PC-9 (cell line): Measurements from ENCODE around the gene DNAAF5. TPM values are rescaled to one million over a fixed set of nuclear protein-coding genes. Genes with fewer than 3 reads are reported as not detected.

Experiments used
- BruUV-seq: library from RNA; stranded (reverse); fragments of 400-500 nt; replicated peaks from 2 replicates; lab custom pipeline; 2021; lab: Mats Ljungman, UMichigan
- CTCF ChIA-PET: fragments of 300-600 bp; sonication (Branson Sonifier 250); formaldehyde crosslinking; loops from one replicate; lab custom pipeline; 2022; ENCODE audit warnings: antibody characterized with exemption; lab: Charles Lee
- POLR2A ChIA-PET: fragments of 300-600 bp; sonication (Branson Sonifier 250); formaldehyde crosslinking; loops from one replicate; lab custom pipeline; 2022; ENCODE audit warnings: antibody characterized with exemption; ENCODE audit not compliant: unreplicated experiment; lab: Charles Lee
- DNase-seq, 2 experiments: peaks; one replicate each; pipeline versions ENCODE4 v3.0.0 to v3.0.0-alpha.2; 2015 to 2022; ENCODE audit warnings: mixed read lengths in 1 of 2
- H2AFZ ChIP-seq: fragments of 200-600 bp; sonication (generic); 2 replicates; pipeline ENCODE4 v1.8.1; 2017; ENCODE audit warnings: antibody characterized with exemption
- H3F3A ChIP-seq: fragments of 200-600 bp; sonication (generic); 2 replicates; pipeline ENCODE4 v1.8.1; 2017; ENCODE audit warnings: antibody characterized with exemption, mild to moderate bottlenecking, low read depth; ENCODE audit not compliant: insufficient read depth
- H3K27ac ChIP-seq: fragments of 200-600 bp; sonication (generic); 2 replicates; pipeline ENCODE4 v1.6.1; 2016; ENCODE audit warnings: mixed run types
- H3K27me3 ChIP-seq: fragments of 200-600 bp; sonication (generic); 2 replicates; pipeline ENCODE4 v1.6.1; 2016; ENCODE audit warnings: low read depth, mixed run types; ENCODE audit not compliant: insufficient read depth
- H3K36me3 ChIP-seq: fragments of 200-600 bp; sonication (generic); 2 replicates; pipeline ENCODE4 v1.6.1; 2016; ENCODE audit warnings: low read depth, mixed run types
- H3K4me1 ChIP-seq: fragments of 200-600 bp; sonication (generic); replicated peaks from 2 replicates; pipeline ENCODE4 v1.6.1; 2016; ENCODE audit warnings: mixed run types; ENCODE audit not compliant: insufficient read depth
- H3K4me2 ChIP-seq: fragments of 200-600 bp; sonication (generic); 2 replicates; pipeline ENCODE4 v1.6.1; 2017; ENCODE audit warnings: mixed run types
- H3K4me3 ChIP-seq: fragments of 200-600 bp; sonication (generic); 2 replicates; pipeline ENCODE4 v1.6.1; 2016; ENCODE audit warnings: mixed run types
- H3K79me2 ChIP-seq: fragments of 200-600 bp; sonication (generic); 2 replicates; pipeline ENCODE4 v1.6.1; 2017; ENCODE audit warnings: low read depth, mixed run types
- H3K9me2 ChIP-seq: fragments of 200-600 bp; sonication (generic); 2 replicates; pipeline ENCODE4 v1.8.1; 2017; ENCODE audit warnings: mild to moderate bottlenecking; ENCODE audit not compliant: insufficient read depth
- H3K9me3 ChIP-seq: fragments of 200-600 bp; sonication (generic); 2 replicates; pipeline ENCODE4 v1.8.1; 2016; ENCODE audit warnings: low read depth; ENCODE audit not compliant: insufficient read depth
- H4K20me1 ChIP-seq: fragments of 200-600 bp; sonication (generic); 2 replicates; pipeline ENCODE4 v1.8.1; 2017; ENCODE audit not compliant: insufficient read depth
- EZH2 ChIP-seq: fragments of 200-600 bp; sonication (generic); IDR thresholded peaks from 2 replicates; pipeline ENCODE4 v1.8.0; 2017; ENCODE audit warnings: antibody characterized with exemption, low read depth
- intact Hi-C: fragments of 100-400 bp; cut with micrococcal nuclease; formaldehyde crosslinking; loops from one replicate; pipeline ENCODE4 v1.10.0; 2022; ENCODE audit not compliant: unreplicated experiment
- total RNA-seq: library from RNA; stranded (reverse); gene quantifications from 2 replicates; pipeline ENCODE4 v1.2.3, GENCODE V29; 2021
- TF ChIP-seq, protein P1 (sequence below): fragments of 200-600 bp; sonication (generic); conservative IDR thresholded peaks from 2 replicates; pipeline ENCODE4 v1.6.1; 2017; ENCODE audit warnings: mixed run types, antibody characterized with exemption, mild to moderate bottlenecking, moderate library complexity

Gene DNAAF5
- total RNA-seq, 1 experiment from 2014 or later: 63.2 TPM

DNA sequence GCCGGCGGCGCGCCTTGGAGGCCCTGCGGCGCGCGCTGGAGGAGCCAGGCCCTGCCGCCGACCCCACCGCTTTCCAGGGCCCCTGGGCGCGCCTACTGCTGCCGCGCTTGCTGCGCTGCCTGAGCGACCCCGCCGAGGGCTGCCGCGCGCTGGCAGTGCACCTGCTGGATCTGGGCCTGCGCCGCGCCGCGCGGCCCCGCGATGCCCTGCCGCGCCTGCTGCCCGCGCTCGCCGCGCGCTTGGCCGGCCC lies 280 bp downstream of the DNAAF5 start:
- Histone ChIP-seq H3K36me3 (peaks cover 32% of the 10 kb centered on the region), H3F3A (peaks cover 27% of the 10 kb centered on the region), H3K4me3 (peak overlapping the region; percentile 74), H2AFZ (peak overlapping the region; percentile 85; the same call in 1 of the 2 replicates), H4K20me1 (peaks cover 17% of the 10 kb centered on the region), H3K9me2 (no peaks in the 10 kb centered on the region), H3K79me2 (peaks cover 52% of the 10 kb centered on the region), H3K9me3 (peaks cover 20% of the 10 kb centered on the region), H3K4me2 (peak overlapping the region; percentile 96; the same call in 1 of the 2 replicates), H3K4me1 (peaks cover 28% of the 10 kb centered on the region), H3K27me3 (no peaks in the 10 kb centered on the region), H3K27ac (no peak overlapping the region)
- POLR2A ChIA-PET: no interaction called here
- CTCF ChIA-PET: interaction anchor here (0.6 kb wide), 1 partner anchor 681 kb away, joined by 3 read pairs; no protein-coding TSS in a partner anchor
- no peak for TF ChIP-seq EZH2
- TF ChIP-seq, protein P1, sequence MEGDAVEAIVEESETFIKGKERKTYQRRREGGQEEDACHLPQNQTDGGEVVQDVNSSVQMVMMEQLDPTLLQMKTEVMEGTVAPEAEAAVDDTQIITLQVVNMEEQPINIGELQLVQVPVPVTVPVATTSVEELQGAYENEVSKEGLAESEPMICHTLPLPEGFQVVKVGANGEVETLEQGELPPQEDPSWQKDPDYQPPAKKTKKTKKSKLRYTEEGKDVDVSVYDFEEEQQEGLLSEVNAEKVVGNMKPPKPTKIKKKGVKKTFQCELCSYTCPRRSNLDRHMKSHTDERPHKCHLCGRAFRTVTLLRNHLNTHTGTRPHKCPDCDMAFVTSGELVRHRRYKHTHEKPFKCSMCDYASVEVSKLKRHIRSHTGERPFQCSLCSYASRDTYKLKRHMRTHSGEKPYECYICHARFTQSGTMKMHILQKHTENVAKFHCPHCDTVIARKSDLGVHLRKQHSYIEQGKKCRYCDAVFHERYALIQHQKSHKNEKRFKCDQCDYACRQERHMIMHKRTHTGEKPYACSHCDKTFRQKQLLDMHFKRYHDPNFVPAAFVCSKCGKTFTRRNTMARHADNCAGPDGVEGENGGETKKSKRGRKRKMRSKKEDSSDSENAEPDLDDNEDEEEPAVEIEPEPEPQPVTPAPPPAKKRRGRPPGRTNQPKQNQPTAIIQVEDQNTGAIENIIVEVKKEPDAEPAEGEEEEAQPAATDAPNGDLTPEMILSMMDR: no peak
- no peak for DNase-seq
- intact Hi-C loops: no loop called here
- no TSS peak for BruUV-seq

DNA sequence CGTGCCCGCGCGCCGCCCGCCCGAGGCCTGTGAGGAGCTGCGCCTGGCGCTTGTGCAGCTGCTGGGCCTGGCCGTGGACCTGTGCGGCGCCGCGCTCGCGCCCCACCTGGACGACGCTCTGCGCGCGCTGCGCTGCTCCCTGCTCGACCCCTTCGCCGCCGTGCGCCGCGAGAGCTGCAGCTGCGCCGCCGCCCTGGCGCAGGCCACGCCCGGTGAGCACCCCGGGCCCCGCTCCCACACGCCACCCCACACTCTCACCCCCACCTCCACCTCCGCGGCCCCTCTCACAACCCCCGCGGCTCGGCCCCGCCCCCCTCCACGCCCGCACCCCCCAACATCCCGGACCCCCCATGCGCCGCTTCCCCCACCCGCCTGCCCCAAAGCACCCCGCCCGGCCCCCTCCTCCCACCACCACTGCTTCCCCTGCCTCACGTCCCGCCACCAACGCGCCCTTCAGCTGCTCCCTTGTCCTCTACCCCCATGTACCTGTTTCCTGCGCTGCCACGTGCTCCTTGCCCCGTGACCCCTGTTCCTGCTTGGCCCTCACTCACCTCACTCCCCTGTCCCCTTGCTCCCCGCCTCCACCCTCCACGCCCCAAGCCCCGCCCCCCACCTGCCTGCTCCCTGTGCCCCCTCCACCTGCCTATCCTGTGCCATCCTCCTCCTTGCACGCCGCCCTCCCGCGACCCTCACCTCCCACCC lies 756 bp downstream of the DNAAF5 start, which contains the start of gene PRKAR1B:
TSS of gene PRKAR1B (minus strand) at position 178 of the 702 bp plus-strand sequence. CDS start 15,776 bp downstream, outside the sequence.
- Histone ChIP-seq H3K4me1 (peaks cover 33% of the 10 kb centered on the region), H3K27me3 (no peaks in the 10 kb centered on the region), H3K79me2 (peaks cover 52% of the 10 kb centered on the region), H2AFZ (peak within 1 kb of the TSS; percentile 85), H3K4me3 (peak within 1 kb of the TSS; percentile 74), H4K20me1 (peaks cover 19% of the 10 kb centered on the region), H3K9me2 (no peaks in the 10 kb centered on the region), H3K4me2 (peak within 1 kb of the TSS; percentile 96), H3K36me3 (peaks cover 30% of the 10 kb centered on the region), H3K27ac (peak within 1 kb of the TSS; percentile 68), H3K9me3 (peaks cover 20% of the 10 kb centered on the region), H3F3A (peaks cover 30% of the 10 kb centered on the region)
- intact Hi-C loops: no loop called here
- POLR2A ChIA-PET: interaction anchor here (0.6 kb wide), 1 partner anchor 248 kb away, joined by 3 read pairs; the partner anchor contains the start of gene COX19
- BruUV-seq: no TSS peak
- CTCF ChIA-PET: no interaction called here
- no peak for TF ChIP-seq EZH2
- TF ChIP-seq, protein P1: no peak
- DNase-seq: peak in 1 of 2 experiments; percentile 36

DNA sequence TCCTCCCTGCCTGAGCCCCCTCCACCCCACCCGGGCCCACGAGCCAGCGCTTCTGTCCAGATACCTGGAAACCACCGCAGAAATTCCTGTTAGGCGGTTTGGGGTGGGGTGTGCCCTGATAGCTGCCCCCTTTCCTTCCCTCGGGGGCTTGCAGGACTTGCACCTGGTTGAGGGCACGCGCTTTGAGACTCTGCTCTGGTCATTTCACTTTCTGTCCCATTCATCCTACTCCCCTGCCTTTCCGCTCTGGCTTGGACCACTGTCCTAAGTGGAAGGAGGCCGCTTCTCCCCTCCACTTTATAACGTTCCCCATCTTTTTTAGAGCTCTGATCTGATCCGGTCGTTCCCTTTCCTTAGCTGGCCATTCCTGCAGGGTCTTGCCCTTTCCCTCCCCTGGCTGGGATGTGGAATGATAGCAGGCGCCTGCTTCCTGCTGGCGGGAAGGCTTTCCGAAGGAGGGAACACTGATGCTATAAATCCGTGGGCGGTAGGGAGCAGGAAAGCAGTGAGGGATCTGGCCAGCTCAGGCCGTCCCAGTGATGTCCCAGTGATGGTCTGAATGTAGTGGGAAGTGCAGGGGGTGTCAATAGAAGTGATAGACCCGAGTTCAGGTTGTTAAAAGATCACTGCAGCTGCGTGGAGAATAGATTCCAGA lies 1.4 kb downstream of the DNAAF5 start:
- peak overlapping the region; percentile 74; the same call in 1 of the 2 replicates for H3K4me3 ChIP-seq
- H3K27ac ChIP-seq: no peak overlapping the region
- POLR2A ChIA-PET: no interaction called here
- peak overlapping the region; percentile 84 for H3K4me2 ChIP-seq
- peaks cover 40% of the 10 kb centered on the region for H3K4me1 ChIP-seq
- H3K9me2 ChIP-seq: no peaks in the 10 kb centered on the region
- H3K36me3 ChIP-seq: peaks cover 23% of the 10 kb centered on the region
- H3K79me2 ChIP-seq: peaks cover 52% of the 10 kb centered on the region
- no peak overlapping the region for H2AFZ ChIP-seq
- peaks cover 37% of the 10 kb centered on the region for H3F3A ChIP-seq
- intact Hi-C loops: no loop called here
- BruUV-seq: TSS peak; percentile 34
- H3K27me3 ChIP-seq: no peaks in the 10 kb centered on the region
- no peak for DNase-seq
- H3K9me3 ChIP-seq: peaks cover 20% of the 10 kb centered on the region
- H4K20me1 ChIP-seq: peaks cover 25% of the 10 kb centered on the region
- CTCF ChIA-PET: interaction anchor here (0.6 kb wide), 1 partner anchor 69 kb away, joined by 4 read pairs; no protein-coding TSS in a partner anchor
- TF ChIP-seq, protein P1: no peak
- TF ChIP-seq EZH2: no peak
